Measurements from ENCODE around the gene GORASP1. TPM values are rescaled to one million over a fixed set of nuclear protein-coding genes. Genes with fewer than 3 reads are reported as not detected.

Gene GORASP1
- total RNA-seq, 2 donors from 2014 or later: 29.2 to 40.1 TPM

DNA sequence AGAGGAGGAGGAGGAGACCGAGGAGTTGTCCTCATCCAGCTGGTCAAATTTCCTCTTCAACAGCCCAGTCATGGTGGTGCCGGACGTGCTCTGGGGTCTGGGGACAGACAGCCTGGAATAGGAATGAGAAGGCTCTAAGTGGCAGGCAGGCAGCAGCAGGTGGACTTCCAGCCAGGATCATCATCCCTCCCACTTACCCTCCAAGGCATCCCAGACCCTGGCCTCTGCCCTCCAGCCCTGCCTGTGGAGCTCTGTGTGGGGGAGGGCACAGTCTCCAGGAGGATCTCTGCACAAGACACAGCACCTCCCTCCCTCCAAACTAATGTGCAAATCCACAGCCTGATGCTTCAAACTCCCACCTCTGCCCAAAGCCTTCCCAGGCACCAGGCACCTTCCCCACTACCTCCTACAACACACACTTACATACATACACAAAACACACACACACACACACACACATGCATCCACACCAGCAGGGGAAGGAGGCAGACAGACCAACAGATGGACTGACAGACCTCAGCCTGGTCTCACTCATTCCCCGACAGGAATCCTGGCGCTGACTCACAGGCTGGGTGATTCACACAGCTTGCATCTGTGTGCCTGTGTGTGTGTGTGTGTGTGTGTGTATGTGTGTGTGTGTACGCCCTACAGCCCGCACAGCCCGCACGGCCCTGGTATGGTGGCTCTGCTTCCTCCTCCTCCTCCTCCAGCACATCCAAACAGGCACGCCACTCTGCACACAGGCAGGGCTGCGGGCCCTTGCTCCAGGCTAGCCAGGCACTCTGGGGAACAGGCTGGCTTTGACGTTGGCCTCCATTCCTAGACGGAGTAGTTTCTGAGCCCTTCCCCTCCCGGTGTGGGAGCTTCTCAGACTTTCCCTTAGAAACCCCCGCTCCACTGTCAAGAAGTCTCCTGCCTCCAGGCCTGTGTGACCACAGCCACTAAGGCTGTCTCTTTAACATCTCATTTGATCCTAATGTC lies 39.5 kb upstream of the GORASP1 start:
- peak overlapping the region; percentile 100 for H3K4me3 Mint-ChIP-seq
- H3K27ac Mint-ChIP-seq: peak overlapping the region; percentile 99
- H3K36me3 Mint-ChIP-seq (ENCODE audit: low read depth): peaks cover 3% of the 10 kb centered on the region

GRCh38 chr3:39146083-39146501 lies 38.7 kb upstream of the GORASP1 start:
- peaks cover 1% of the 10 kb centered on the region for H3K9me3 ChIP-seq (ENCODE audit: control insufficient read depth, low read length, poor library complexity, severe bottlenecking)
- ATAC-seq (no peak), DNase-seq (no peak)
- Mint-ChIP-seq H3K27ac (peak overlapping the region; percentile 99), H3K4me3 (peak overlapping the region; percentile 100), H3K36me3 (ENCODE audit: low read depth) (peaks cover 3% of the 10 kb centered on the region), H3K4me1 (peaks cover 72% of the 10 kb centered on the region), H3K27me3 (no peaks in the 10 kb centered on the region)

More for the DNA sequence above, 39.5 kb upstream of the GORASP1 start:
- ATAC-seq (peak; percentile 31), DNase-seq (peak in 1 of 3 donors; percentile 45)
- no peaks in the 10 kb centered on the region for H3K27me3 Mint-ChIP-seq
- H3K4me1 Mint-ChIP-seq: peaks cover 73% of the 10 kb centered on the region
- peaks cover 6% of the 10 kb centered on the region for H3K9me3 ChIP-seq (ENCODE audit: control insufficient read depth, low read length, poor library complexity, severe bottlenecking)

DNA sequence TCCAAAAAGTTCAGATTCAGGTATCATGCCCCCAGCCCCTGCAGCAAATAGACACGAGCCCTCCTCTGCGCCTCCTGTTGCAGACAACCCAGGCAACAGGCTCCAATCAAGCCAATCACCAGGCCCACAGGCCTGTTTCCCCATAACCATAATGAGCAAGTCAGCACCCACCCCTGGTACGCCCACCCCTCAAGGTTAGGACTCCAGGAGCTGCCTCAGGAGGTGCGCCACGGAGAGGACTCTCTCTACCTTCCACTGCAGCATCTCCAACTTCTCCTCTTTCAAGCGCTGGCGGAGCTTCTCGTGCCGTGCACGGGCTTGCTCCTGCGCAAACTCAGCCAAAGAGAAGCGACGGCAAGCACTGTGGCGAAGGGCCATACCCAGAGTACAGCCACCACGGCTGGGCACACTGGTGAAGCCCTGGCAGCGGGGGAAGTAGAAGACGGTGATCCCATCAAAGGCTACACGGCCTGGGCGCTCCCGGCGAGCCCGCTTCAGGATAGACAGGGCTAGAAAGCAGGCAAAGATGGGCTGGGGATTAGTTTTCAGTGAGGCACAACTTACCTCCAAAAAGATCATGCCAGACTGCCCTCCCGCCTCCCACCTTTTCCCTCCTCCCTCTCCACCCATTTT lies 37.4 kb upstream of the GORASP1 start:
- Mint-ChIP-seq H3K27me3 (no peaks in the 10 kb centered on the region), H3K36me3 (ENCODE audit: low read depth) (peaks cover 3% of the 10 kb centered on the region), H3K4me1 (peaks cover 64% of the 10 kb centered on the region), H3K27ac (peak overlapping the region; percentile 82), H3K4me3 (peak overlapping the region; percentile 63)
- ATAC-seq: no peak
- DNase-seq: no peak
- H3K9me3 ChIP-seq (ENCODE audit: control insufficient read depth, low read length, poor library complexity, severe bottlenecking): no peaks in the 10 kb centered on the region

DNA sequence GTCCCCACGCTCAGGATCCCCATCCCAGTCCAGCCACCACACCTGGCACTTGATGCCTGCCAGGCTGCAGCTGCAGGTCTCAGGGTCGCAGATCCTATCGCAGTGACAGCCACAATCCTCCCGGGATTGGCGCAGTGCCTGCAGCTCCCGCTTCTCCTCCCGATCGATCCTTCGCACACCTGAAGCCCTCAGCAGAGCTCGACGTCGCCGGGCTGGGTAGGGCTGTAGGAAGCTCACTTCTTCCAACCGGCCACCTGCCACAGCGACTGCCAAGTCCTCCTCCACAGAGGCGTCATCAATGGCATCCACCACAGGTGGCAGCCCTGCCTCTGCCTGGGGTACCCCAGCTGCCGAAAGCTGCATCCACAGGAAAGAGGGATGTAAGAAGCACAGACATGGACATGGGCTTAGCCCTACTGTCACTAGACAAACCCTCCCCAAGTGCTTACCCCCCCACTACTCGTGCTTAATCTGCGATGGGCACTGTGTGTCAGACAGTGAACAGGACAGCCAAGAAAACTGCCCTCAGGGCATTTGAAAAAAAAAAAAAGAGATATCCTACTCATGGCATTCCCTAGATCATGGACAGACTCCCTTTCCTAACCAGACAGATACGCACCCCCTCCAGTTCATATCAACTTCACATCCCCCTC lies 36.8 kb upstream of the GORASP1 start:
- H3K36me3 Mint-ChIP-seq (ENCODE audit: low read depth): peaks cover 3% of the 10 kb centered on the region
- DNase-seq (no peak), ATAC-seq (no peak)
- no peaks in the 10 kb centered on the region for H3K9me3 ChIP-seq (ENCODE audit: control insufficient read depth, low read length, poor library complexity, severe bottlenecking)
- H3K4me3 Mint-ChIP-seq: peak overlapping the region; percentile 63
- peaks cover 58% of the 10 kb centered on the region for H3K4me1 Mint-ChIP-seq
- peak overlapping the region; percentile 82 for H3K27ac Mint-ChIP-seq
- H3K27me3 Mint-ChIP-seq: no peaks in the 10 kb centered on the region

DNA sequence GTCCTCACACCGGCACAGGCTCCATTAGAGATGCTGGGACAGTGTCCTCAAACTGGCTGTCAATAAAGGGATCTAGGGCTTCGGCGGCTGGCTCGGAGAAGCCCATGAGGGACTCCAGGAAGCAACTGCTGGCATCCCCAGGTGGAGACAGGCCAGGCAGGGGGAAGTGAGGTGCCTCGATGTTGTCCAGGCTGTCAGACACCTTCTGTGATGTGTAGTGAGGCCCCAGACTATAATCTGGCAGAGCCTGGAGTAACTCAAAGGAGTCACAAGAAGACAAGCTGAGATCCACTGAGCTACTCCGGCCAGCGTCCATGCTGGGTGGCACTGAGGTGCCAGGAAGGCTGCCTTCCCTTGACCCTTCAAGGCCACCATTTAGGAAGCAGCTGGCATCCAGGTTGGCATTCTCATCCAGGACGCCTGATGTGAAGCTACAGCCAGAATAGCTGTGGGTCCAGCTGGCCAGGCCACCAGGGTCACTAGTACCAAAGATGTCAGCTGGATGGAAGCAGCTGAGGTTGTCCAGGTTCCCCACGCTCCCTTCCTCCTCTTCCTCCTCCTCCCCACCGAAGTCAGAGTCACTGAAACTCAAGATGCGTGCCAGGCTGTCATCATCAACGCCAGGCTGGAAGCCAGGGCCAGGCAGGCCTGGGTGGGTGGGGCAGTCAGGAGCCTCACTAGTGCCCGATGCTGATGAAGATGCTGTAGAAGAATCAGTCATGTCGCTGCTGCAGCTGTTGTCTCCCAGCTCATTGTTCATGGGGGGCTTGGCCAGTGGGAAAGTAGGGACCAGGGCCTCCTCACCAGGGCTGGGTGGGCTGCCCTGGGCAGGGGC lies 35.8 kb upstream of the GORASP1 start:
- Mint-ChIP-seq H3K27me3 (no peaks in the 10 kb centered on the region), H3K36me3 (ENCODE audit: low read depth) (peaks cover 3% of the 10 kb centered on the region), H3K27ac (peak overlapping the region; percentile 82), H3K4me1 (peaks cover 52% of the 10 kb centered on the region), H3K4me3 (peak overlapping the region; percentile 63)
- ATAC-seq: no peak
- no peak for DNase-seq
- no peaks in the 10 kb centered on the region for H3K9me3 ChIP-seq (ENCODE audit: control insufficient read depth, low read length, poor library complexity, severe bottlenecking)

GRCh38 chr3:39142067-39142466 lies 34.6 kb upstream of the GORASP1 start:
- Mint-ChIP-seq H3K27ac (peak overlapping the region; percentile 85), H3K36me3 (ENCODE audit: low read depth) (peaks cover 5% of the 10 kb centered on the region), H3K4me3 (no peak overlapping the region), H3K27me3 (no peaks in the 10 kb centered on the region), H3K4me1 (peaks cover 40% of the 10 kb centered on the region)
- no peak for DNase-seq
- no peaks in the 10 kb centered on the region for H3K9me3 ChIP-seq (ENCODE audit: control insufficient read depth, low read length, poor library complexity, severe bottlenecking)
- ATAC-seq: no peak

DNA sequence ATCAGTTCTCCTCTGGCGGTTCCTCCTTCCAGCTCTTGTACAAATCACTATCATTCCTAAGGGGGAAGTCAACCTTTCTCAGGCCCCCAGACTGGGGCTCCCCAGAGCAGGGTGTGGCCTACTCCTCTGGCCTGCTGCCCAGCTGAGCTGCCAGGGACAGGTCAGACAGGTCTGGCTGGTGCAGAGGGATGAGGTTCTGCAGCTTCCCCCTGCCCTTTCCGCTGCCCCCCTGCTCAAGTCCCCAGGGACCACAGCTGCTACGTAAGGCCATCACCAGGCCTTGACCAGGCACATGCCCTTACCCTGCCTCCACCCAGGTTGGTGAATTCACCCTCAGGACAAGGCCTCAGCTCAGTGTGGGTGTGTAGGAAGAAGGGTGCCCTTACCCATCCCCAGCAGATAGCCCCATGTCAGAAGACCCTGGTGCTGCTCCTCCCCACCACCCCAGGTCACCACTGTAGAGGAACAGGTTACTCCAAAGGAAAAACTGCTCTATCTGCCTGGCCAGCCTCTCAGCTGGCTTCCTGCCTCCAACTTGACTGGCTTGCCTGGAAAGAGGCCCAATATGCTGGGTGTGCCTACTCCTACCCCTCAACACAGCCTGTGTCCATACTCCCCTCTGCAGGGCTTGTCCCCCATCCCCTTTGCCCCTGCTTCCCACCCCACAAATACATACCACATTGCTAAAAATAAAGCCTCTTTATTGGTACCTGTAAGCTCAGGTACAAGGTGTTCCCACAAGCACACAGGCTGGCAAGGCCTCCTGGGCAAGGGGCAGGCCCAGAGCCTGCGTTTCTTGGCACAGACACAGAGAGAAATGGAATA lies 34.0 kb upstream of the GORASP1 start:
- DNase-seq: no peak
- H3K4me3 Mint-ChIP-seq: peak overlapping the region; percentile 64
- peak overlapping the region; percentile 85 for H3K27ac Mint-ChIP-seq

DNA sequence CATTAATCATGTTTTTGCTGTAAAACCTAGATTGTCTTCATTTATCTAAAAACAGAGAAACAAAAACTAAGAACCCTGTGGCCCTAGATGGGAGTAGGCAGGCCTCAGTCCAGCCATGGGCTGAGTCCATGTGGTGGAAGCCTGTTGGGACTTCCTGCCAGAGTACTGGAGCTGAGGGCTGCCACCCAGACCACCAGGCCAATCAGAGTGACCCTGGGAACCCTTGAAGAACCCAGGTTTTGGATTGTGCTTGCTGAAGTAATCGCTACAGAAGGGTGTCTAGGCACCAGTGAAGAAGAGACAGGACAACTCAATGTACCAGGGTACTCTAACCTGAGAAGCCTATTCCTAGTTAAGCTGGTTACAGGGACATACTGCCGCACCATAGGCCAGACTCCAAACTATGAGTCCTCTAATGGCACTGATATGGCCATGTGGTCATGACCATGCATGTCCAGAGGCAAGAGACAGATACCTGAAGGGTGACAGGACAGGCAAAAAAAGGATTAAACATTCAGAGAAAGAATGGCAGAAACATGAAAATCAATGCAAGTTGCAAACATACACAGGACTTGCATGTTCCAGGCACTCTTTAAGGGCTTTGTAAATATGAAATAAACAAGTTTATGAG lies 33.0 kb upstream of the GORASP1 start:
- Mint-ChIP-seq H3K4me1 (peaks cover 33% of the 10 kb centered on the region), H3K36me3 (ENCODE audit: low read depth) (peaks cover 5% of the 10 kb centered on the region), H3K27me3 (no peaks in the 10 kb centered on the region), H3K4me3 (peak overlapping the region; percentile 64), H3K27ac (peak overlapping the region; percentile 85)
- ATAC-seq (no peak), DNase-seq (no peak)
- no peaks in the 10 kb centered on the region for H3K9me3 ChIP-seq (ENCODE audit: control insufficient read depth, low read length, poor library complexity, severe bottlenecking)

More for the DNA sequence above, 34.0 kb upstream of the GORASP1 start:
- H3K27me3 Mint-ChIP-seq: no peaks in the 10 kb centered on the region
- no peaks in the 10 kb centered on the region for H3K9me3 ChIP-seq (ENCODE audit: control insufficient read depth, low read length, poor library complexity, severe bottlenecking)
- peak; percentile 14 for ATAC-seq
- peaks cover 37% of the 10 kb centered on the region for H3K4me1 Mint-ChIP-seq
- H3K36me3 Mint-ChIP-seq (ENCODE audit: low read depth): peaks cover 5% of the 10 kb centered on the region

DNA sequence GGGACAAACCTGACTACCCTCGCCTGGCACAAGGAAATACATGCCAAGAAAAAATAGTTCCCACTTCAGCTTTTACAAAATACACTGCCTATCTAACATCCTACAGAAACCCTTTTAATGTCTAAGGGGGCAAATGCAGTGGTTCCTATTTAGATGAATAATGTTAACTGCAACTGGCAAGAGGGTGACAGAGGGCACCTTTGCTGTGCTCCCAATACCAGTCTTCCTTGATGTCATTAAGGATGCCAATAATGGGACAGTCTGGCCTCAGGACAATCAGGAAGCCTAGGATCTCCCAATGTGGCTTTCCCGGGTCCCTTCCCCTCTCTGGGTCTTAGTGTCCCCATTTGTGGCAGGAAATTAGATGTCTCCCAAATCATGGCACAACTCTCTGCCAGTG lies 32.0 kb upstream of the GORASP1 start:
- Mint-ChIP-seq H3K36me3 (ENCODE audit: low read depth) (peaks cover 2% of the 10 kb centered on the region), H3K27ac (peak overlapping the region; percentile 85), H3K4me3 (no peak overlapping the region), H3K4me1 (peaks cover 34% of the 10 kb centered on the region), H3K27me3 (no peaks in the 10 kb centered on the region)
- no peak for ATAC-seq
- DNase-seq: no peak
- no peaks in the 10 kb centered on the region for H3K9me3 ChIP-seq (ENCODE audit: control insufficient read depth, low read length, poor library complexity, severe bottlenecking)

DNA sequence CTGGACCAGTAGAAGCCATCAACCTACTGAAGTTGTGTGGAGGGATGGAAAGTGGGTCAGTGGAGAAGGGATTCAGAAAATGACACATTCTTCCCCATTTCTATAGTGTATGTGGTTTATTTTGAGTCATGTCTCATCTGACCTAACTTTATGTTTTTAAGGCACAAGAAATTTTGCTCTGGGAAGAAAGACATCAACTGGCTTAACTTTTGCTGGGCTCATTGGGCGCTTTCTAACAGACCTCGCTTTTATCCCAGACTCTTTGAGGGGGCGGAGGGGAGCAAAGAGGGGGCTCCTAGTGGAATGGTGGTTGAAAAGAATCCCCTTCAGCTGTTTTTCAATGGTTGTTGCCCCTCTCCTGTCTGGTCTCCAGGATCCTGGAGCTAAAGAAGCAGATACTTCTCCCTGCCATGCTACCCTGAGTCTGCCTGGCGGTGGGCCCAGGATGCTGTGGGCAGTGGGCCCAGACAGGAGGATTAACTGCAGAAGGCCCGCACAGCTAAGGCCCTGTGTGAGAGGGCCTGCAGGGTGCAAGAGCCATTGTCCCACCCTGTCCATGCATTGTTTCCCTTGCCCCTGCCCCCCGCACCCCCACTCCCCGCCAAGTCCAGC lies 31.5 kb upstream of the GORASP1 start:
- ATAC-seq (peak; percentile 3), DNase-seq (no peak)
- Mint-ChIP-seq H3K36me3 (ENCODE audit: low read depth) (peaks cover 2% of the 10 kb centered on the region), H3K27ac (peak overlapping the region; percentile 85), H3K4me1 (peaks cover 32% of the 10 kb centered on the region), H3K4me3 (no peak overlapping the region), H3K27me3 (no peaks in the 10 kb centered on the region)
- H3K9me3 ChIP-seq (ENCODE audit: control insufficient read depth, low read length, poor library complexity, severe bottlenecking): no peaks in the 10 kb centered on the region

Data from T-helper 17 cell (primary cell).